Sciatic nerve (tissue), 2 donors: ENCODE measurements around the gene SMYD3. TPM values are rescaled to one million over a fixed set of nuclear protein-coding genes. Genes with fewer than 3 reads are reported as not detected.

Source experiments
- ATAC-seq: fragments of 200-7000 bp; cut with Tn5 transposase; one replicate; pipeline ENCODE4 v1.9.1; 2020; ENCODE audit warnings: mild to moderate bottlenecking, moderate library complexity
- DNase-seq: peaks from one replicate; pipeline ENCODE4 v3.0.0-alpha.2; 2020; ENCODE audit warnings: low spot score
- intact Hi-C: fragments of 100-400 bp; cut with DNase I; formaldehyde crosslinking; loops from one replicate; pipeline ENCODE4 v1.14.2; 2022
- total RNA-seq: library from RNA; stranded (reverse); fragmentation: NEBNext Ultra II Directional; extraction: Animal tissue kit (Norgen Biotek cat#: 25700); gene quantifications from one replicate; pipeline ENCODE4 v1.2.1, GENCODE V29; 2021
- donor health status: DM: no; HTN: no; CAD: no.
- donor health status: DM: no; HTN: no; CAD: no.

Gene SMYD3
- total RNA-seq, 1 donor from 2014 or later, result 27.7 TPM

GRCh38 chr1:246518456-246519205 lies 11.6 kb upstream of the SMYD3 start:
- no peak for ATAC-seq
- intact Hi-C loops, result no loop called here

GRCh38 chr1:246517391-246517790 lies 10.3 kb upstream of the SMYD3 start:
- no peak for DNase-seq
- ATAC-seq, result no peak
- intact Hi-C loops, result no loop called here

More at GRCh38 chr1:246518456-246519205, 11.6 kb upstream of the SMYD3 start:
- DNase-seq, result no peak

GRCh38 chr1:246516126-246516525 lies 9.0 kb upstream of the SMYD3 start:
- DNase-seq, result no peak
- ATAC-seq, result no peak
- intact Hi-C loops, result no loop called here

- DNase-seq, result no peak
- ATAC-seq, result no peak
- intact Hi-C loops, result no loop called here
Measured at GRCh38 chr1:246515390-246516005, 8.4 kb upstream of the SMYD3 start.

- no peak for DNase-seq
- intact Hi-C loops, result no loop called here
- no peak for ATAC-seq
Measured at GRCh38 chr1:246513619-246514343, 6.7 kb upstream of the SMYD3 start.

- intact Hi-C loops, result no loop called here
Measured at GRCh38 chr1:246513041-246513440, 6.0 kb upstream of the SMYD3 start.

GRCh38 chr1:246512635-246513034 lies 5.6 kb upstream of the SMYD3 start:
- no peak for DNase-seq
- intact Hi-C loops, result no loop called here
- ATAC-seq, result no peak

More at GRCh38 chr1:246513041-246513440, 6.0 kb upstream of the SMYD3 start:
- no peak for DNase-seq
- ATAC-seq, result no peak

GRCh38 chr1:246512230-246512629 lies 5.2 kb upstream of the SMYD3 start:
- intact Hi-C loops, result no loop called here
- ATAC-seq (no peak), DNase-seq (no peak)

GRCh38 chr1:246511203-246511602 lies 4.1 kb upstream of the SMYD3 start:
- intact Hi-C loops, result no loop called here
- no peak for DNase-seq
- ATAC-seq, result no peak

- no peak for ATAC-seq
- intact Hi-C loops, result no loop called here
Measured at GRCh38 chr1:246510147-246511030, 3.3 kb upstream of the SMYD3 start.

GRCh38 chr1:246508897-246509688 lies 2.0 kb upstream of the SMYD3 start:
- ATAC-seq, result no peak
- intact Hi-C loops, result loop anchor here (10.0 kb wide), 1 partner anchor 186 kb away; no protein-coding TSS in a partner anchor
- no peak for DNase-seq

More at GRCh38 chr1:246510147-246511030, 3.3 kb upstream of the SMYD3 start:
- no peak for DNase-seq

GRCh38 chr1:246506367-246506673 lies 759 bp downstream of the SMYD3 start:
- intact Hi-C loops, result loop anchor here (10.0 kb wide), 1 partner anchor 188 kb away; no protein-coding TSS in a partner anchor
- DNase-seq (no peak), ATAC-seq (no peak)

- intact Hi-C loops, result loop anchor here (10.0 kb wide), 1 partner anchor 191 kb away; no protein-coding TSS in a partner anchor
- ATAC-seq, result no peak
- no peak for DNase-seq
Measured at GRCh38 chr1:246503341-246503740, 3.7 kb downstream of the SMYD3 start.

GRCh38 chr1:246497331-246497915 lies 9.7 kb downstream of the SMYD3 start:
- ATAC-seq (peak; percentile 53), DNase-seq (no peak)
- intact Hi-C loops, result no loop called here

- peak; percentile 81 for DNase-seq
- peak; percentile 71 for ATAC-seq
- intact Hi-C loops, result no loop called here
Measured at GRCh38 chr1:246492611-246493245, 14.4 kb downstream of the SMYD3 start.

GRCh38 chr1:246491551-246492053 lies 15.5 kb downstream of the SMYD3 start:
- ATAC-seq (no peak), DNase-seq (no peak)
- intact Hi-C loops, result no loop called here

GRCh38 chr1:246488674-246489073 lies 18.4 kb downstream of the SMYD3 start:
- intact Hi-C loops, result no loop called here
- DNase-seq (no peak), ATAC-seq (no peak)
